Adrenal gland (tissue), 12 donors: ENCODE measurements around the gene RRAGD. TPM values are rescaled to one million over a fixed set of nuclear protein-coding genes. Genes with fewer than 3 reads are reported as not detected.

Experiments used
- DNase-seq, 7 donors: peaks; one replicate each; pipeline ENCODE4 v3.0.0-alpha.2; 2019 to 2020
- H3K27ac ChIP-seq, 5 donors: fragments of 200-600 bp; sonication (generic) in 4 of 5; 1 replicate in 3 of 5; 2 replicates in 2 of 5; pipeline versions ENCODE4 v1.5.1 to v1.8.0; 2016 to 2020; ENCODE audit warnings: mild to moderate bottlenecking in 1 of 5
- H3K27me3 ChIP-seq: fragments of 200-600 bp; 2 replicates; pipeline ENCODE4 v1.8.0; 2021
- H3K36me3 ChIP-seq, 2 donors: fragments of 200-600 bp; replicated peaks in 1 of 2; 1 replicate in 1 of 2; 2 replicates in 1 of 2; pipeline versions ENCODE4 v1.5.1 to v1.8.0; 2018 to 2022
- H3K4me1 ChIP-seq, 2 donors: fragments of 200-600 bp; replicated peaks in 1 of 2; 1 replicate in 1 of 2; 2 replicates in 1 of 2; pipeline versions ENCODE4 v1.5.1 to v1.8.0; 2018 to 2021
- H3K4me3 ChIP-seq, 4 donors: fragments of 200-600 bp; sonication (generic) in 3 of 4; one replicate each; pipeline ENCODE4 v1.5.1; 2016 to 2018
- H3K9me3 ChIP-seq, 3 donors: fragments of 200-600 bp; sonication (generic) in 1 of 3; replicated peaks in 1 of 3; 1 replicate in 2 of 3; 2 replicates in 1 of 3; pipeline versions ENCODE4 v1.5.1 to v1.8.0; 2016 to 2021
- CTCF ChIP-seq, 6 experiments: fragments of 450-650 bp in 4 of 6; fragments of 200-600 bp in 2 of 6; sonication (generic) in 1 of 6; IDR thresholded peaks; 1 replicate in 5 of 6; 2 replicates in 1 of 6; pipeline versions ENCODE4 v1.5.1 to v1.8.0; 2016 to 2021; ENCODE audit warnings: antibody characterized with exemption in 6 of 6, mild to moderate bottlenecking in 2 of 6, moderate library complexity in 1 of 6
- POLR2A ChIP-seq, 2 donors: fragments of 450-650 bp; IDR thresholded peaks; one replicate each; pipeline ENCODE4 v1.6.1; 2017; ENCODE audit warnings: antibody characterized with exemption in 2 of 2, mild to moderate bottlenecking in 2 of 2, moderate library complexity in 1 of 2
- WGBS, 4 donors: extraction: QIAGEN DNeasy Blood & Tissue Kit in 2 of 4; methylation state at CpG; one replicate each; pipeline versions ENCODE4 v1.1.5 to v1.1.7; 2013 to 2017; 5-methylcytosine and 5-hydroxymethylcytosine counted together
- intact Hi-C, 2 donors: fragments of 100-400 bp; cut with DNase I; formaldehyde crosslinking; loops; one replicate each; pipeline versions ENCODE4 v1.14.1 to v1.15.0; 2022 to 2023
- polyA plus RNA-seq, 3 donors: library from polyadenylated mRNA; stranded (reverse); fragments of 200-250 nt in 2 of 3; fragments of 350-450 nt in 1 of 3; fragmentation: Illumina TruSeq in 1 of 3; extraction: RNeasy Lipid Tissue Mini Kit (QIAGEN cat#74804) in 1 of 3; gene quantifications; one replicate each; pipeline ENCODE4 v1.2.3, GENCODE V29; 2013 to 2014
- total RNA-seq, 9 donors: library from RNA; depleted of rRNA in 4 of 9; stranded (reverse); fragments of >200 nt in 4 of 9; fragments of 120-200 nt in 1 of 9; fragmentation: NEBNext Ultra II Directional in 1 of 9; extraction: Animal tissue kit (Norgen Biotek cat#: 25700) in 1 of 9; gene quantifications; one replicate each; pipeline versions ENCODE4 v1.1.0 to v1.2.4, GENCODE V29; 2013 to 2023
- donor health status: healthy with polysubstance abuse.
- donor health status: Bipolar disorder and iron deficiency.
- donor health status: DM: yes; HTN: yes; CAD: no.
- donor health status: DM: no; HTN: no; CAD: no.
- donor health status: DM: no; HTN: no; CAD: no.
- donor health status: DM: yes; HTN: yes; CAD: no.

Gene RRAGD
- total and polyA plus RNA-seq, 12 donors, result 4.8 to 42.1 (median 34.4) TPM

DNA sequence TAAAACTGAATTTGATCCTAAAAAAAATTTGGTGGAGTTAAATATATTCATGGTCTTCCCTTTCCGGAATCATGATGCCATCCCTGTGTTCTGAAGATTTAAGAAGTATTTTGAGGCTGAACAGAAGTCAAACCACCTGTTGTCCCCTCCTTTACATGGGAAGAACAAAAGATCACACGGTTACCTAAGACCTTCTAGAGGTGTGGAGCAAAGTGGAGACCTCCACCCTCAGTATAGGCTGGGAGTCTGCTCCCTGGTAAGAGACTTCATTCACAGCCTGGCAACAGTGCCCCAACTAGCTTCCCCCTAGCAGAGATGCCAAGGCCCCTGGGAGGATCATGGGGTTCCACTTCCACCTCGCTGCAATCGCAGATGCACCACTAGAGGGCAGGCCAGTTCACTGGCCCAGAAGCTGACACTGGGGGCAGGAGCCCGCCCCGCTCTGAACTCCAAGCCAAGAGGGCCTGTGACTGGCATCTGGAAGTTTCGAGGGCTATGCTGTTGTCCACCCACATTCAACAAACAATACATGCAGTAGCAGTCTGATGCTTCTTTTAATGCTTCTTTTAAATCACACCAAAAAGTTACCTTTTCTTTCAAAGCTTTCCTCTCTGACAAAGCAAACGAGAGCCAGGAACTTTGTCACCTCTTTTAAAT, 40.1 kb downstream of the RRAGD start:
- 30 to 36% (median 33%) methylated on average over 7 to 8 of the region's 8 CpGs for WGBS, 4 donors
- H3K9me3 ChIP-seq, result no peaks in the 10 kb centered on the region
- no peak overlapping the region for H3K27ac ChIP-seq
- DNase-seq, result peak; percentile 72 to 84 (median 78)
- no peaks in the 10 kb centered on the region for H3K4me1 ChIP-seq
- H3K4me3 ChIP-seq, result no peak overlapping the region
- H3K27me3 ChIP-seq, result no peaks in the 10 kb centered on the region
- intact Hi-C loops, result no loop called here
- TF ChIP-seq POLR2A (IDR thresholded peaks at IDR 0.05), result no peak
- peak; percentile 76 to 91 (median 80) for TF ChIP-seq CTCF (IDR thresholded peaks at IDR 0.05)
- H3K36me3 ChIP-seq, result no peaks in the 10 kb centered on the region

GRCh38 chr6:89368999-89369398, 43.1 kb downstream of the RRAGD start:
- Histone ChIP-seq H3K9me3 (no peaks in the 10 kb centered on the region), H3K27ac (no peak overlapping the region), H3K36me3 (no peaks in the 10 kb centered on the region), H3K4me1 (no peaks in the 10 kb centered on the region), H3K4me3 (no peak overlapping the region), H3K27me3 (no peaks in the 10 kb centered on the region)
- DNase-seq, result peak; percentile 39 to 81 (median 68)
- no peak for TF ChIP-seq POLR2A (IDR thresholded peaks at IDR 0.05)
- TF ChIP-seq CTCF (IDR thresholded peaks at IDR 0.05), result peak; percentile 16 to 51 (median 32)
- WGBS, 4 donors, result 6 to 10% (median 6%) methylated on average over 7 of the region's 7 CpGs
- intact Hi-C loops, result no loop called here

DNA sequence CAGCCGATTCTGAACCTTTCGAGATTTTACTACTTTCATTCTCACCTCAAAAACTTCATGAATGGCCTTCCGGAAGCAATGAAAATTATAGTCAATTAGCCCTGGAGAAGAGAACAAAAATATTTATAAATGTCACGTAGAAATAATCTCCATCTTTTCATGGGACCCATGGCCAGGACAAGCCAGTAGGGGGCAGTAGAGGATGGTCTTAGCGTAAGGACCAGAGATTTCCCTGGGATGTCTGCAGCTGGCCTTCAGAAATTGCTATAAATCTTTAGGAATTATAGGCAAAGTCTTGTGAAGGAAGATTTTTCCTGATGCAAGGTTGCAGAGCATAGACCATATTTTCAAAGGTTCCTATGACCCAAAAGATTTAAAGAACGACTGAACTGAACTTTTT, 44.0 kb downstream of the RRAGD start:
- Histone ChIP-seq H3K27ac (no peak overlapping the region), H3K36me3 (no peaks in the 10 kb centered on the region), H3K4me1 (no peaks in the 10 kb centered on the region), H3K4me3 (no peak overlapping the region), H3K9me3 (no peaks in the 10 kb centered on the region), H3K27me3 (no peaks in the 10 kb centered on the region)
- TF ChIP-seq CTCF (IDR thresholded peaks at IDR 0.05) (peak; percentile 65 to 82 (median 73)), POLR2A (IDR thresholded peaks at IDR 0.05) (no peak)
- WGBS, 4 donors, result 23 to 30% (median 26%) methylated on average over 6 of the region's 6 CpGs
- intact Hi-C loops, result no loop called here
- peak; percentile 62 to 88 (median 79) for DNase-seq

DNA sequence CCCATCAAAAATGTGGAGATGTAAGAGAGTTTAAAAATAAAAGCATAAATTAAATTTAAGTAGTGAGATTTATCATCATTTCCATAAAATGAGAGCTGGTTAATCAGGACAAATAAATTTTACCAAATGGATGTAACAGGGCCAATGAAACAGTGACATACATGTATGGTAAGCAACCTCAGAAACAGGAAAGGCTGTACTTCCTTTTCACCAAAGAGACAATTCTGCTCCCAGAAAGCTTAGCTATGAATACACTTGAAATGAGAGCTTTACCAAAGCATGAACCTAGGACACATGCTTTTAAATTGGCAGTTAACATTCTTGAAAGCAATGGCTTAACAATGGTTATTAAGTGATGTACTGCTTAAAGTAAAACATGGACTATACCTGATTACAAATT, 47.5 kb downstream of the RRAGD start:
- no peak overlapping the region for H3K4me3 ChIP-seq
- H3K36me3 ChIP-seq, result no peaks in the 10 kb centered on the region
- H3K27me3 ChIP-seq, result no peaks in the 10 kb centered on the region
- TF ChIP-seq POLR2A (IDR thresholded peaks at IDR 0.05) (no peak), CTCF (IDR thresholded peaks at IDR 0.05) (no peak)
- H3K9me3 ChIP-seq, result no peaks in the 10 kb centered on the region
- no peak overlapping the region for H3K27ac ChIP-seq
- peaks cover 0 to 2% of the 10 kb centered on the region in 2 donors for H3K4me1 ChIP-seq
- intact Hi-C loops, result no loop called here
- DNase-seq, result no peak
